GM12878 (cell line): ENCODE measurements around the gene KLHL18. TPM values are rescaled to one million over a fixed set of nuclear protein-coding genes. Genes with fewer than 3 reads are reported as not detected.
A peak's percentile ranks its signal among the peaks of the same experiment; 100 is the strongest.

Experiments used
- ATAC-seq: fragments of 200-7000 bp; cut with Tn5 transposase; 3 replicates; pipeline ENCODE4 v1.9.1; 2020; ENCODE audit warnings: mild to moderate bottlenecking, moderate library complexity
- BruUV-seq: library from RNA; stranded (reverse); fragments of 400-500 nt; replicated peaks from 2 replicates; lab custom pipeline; 2021; lab: Mats Ljungman, UMichigan
- CTCF ChIA-PET: fragments of 300-600 bp; sonication (Branson Sonifier 250); formaldehyde crosslinking; extraction: SDS; loops from one replicate; lab custom pipeline; 2021; ENCODE audit warnings: inconsistent platforms; lab: Yijun Ruan, JAX
- POLR2A ChIA-PET: fragments of 350-600 bp; formaldehyde crosslinking; extraction: SDS; loops from one replicate; lab custom pipeline; 2021; ENCODE audit warnings: inconsistent platforms; lab: Charles Lee
- RAD21 ChIA-PET: fragments of 300-600 bp; sonication (Branson Sonifier 250); formaldehyde crosslinking; loops from one replicate; lab custom pipeline; 2023; ENCODE audit warnings: antibody characterized with exemption; ENCODE audit not compliant: unreplicated experiment; lab: Charles Lee
- SMC1A ChIA-PET: fragments of 300-600 bp; sonication (Branson Sonifier 250); formaldehyde crosslinking; loops from one replicate; lab custom pipeline; 2023; ENCODE audit not compliant: unreplicated experiment, uncharacterized antibody; lab: Charles Lee
- DNase-seq: peaks from one replicate; pipeline ENCODE4 v3.0.0-alpha.2; 2011; ENCODE audit warnings: low read depth, low spot score
- FAIRE-seq: peaks from 3 replicates; lab custom pipeline; 2011; peaks lifted over from hg19 to GRCh38; lab: Jason Lieb, UNC
- H2AFZ ChIP-seq: 2 replicates; pipeline ENCODE4 v1.6.0; 2011; ENCODE audit warnings: low read depth, low read length, control low read depth; ENCODE audit not compliant: control insufficient read depth
- H3K27ac ChIP-seq: 2 replicates; pipeline ENCODE4 v1.5.1; 2011; ENCODE audit warnings: control low read depth; ENCODE audit not compliant: control insufficient read depth, insufficient read depth
- H3K27me3 ChIP-seq, 2 experiments: replicated peaks in 1 of 2; 2 replicates each; pipeline versions ENCODE4 v1.6.0 to v1.6.1; 2011; ENCODE audit warnings: low read length in 1 of 2; ENCODE audit not compliant: control insufficient read depth in 2 of 2, insufficient read depth in 2 of 2
- H3K36me3 ChIP-seq, 2 experiments: 2 replicates each; pipeline ENCODE4 v1.5.1; 2011; ENCODE audit warnings: low read length in 1 of 2; ENCODE audit not compliant: control insufficient read depth in 2 of 2, insufficient read depth in 2 of 2
- H3K4me1 ChIP-seq: 2 replicates; pipeline ENCODE4 v1.6.1; 2011; ENCODE audit warnings: mild to moderate bottlenecking, low read length, moderate library complexity, mixed read lengths; ENCODE audit not compliant: control insufficient read depth, insufficient read depth
- H3K4me2 ChIP-seq: 2 replicates; pipeline ENCODE4 v1.6.0; 2011; ENCODE audit warnings: control low read depth; ENCODE audit not compliant: control insufficient read depth, insufficient read depth
- H3K4me3 ChIP-seq: fragments of 200-600 bp; sonication (generic); 2 replicates; pipeline ENCODE4 v1.5.1; 2016
- H3K79me2 ChIP-seq: 2 replicates; pipeline ENCODE4 v1.6.0; 2011; ENCODE audit warnings: low read length; ENCODE audit not compliant: control insufficient read depth, insufficient read depth
- H3K9ac ChIP-seq: 2 replicates; pipeline ENCODE4 v1.8.0; 2011; ENCODE audit warnings: low read length, control low read depth, mixed read lengths; ENCODE audit not compliant: control insufficient read depth, insufficient read depth
- H3K9me3 ChIP-seq: replicated peaks from 3 replicates; pipeline ENCODE4 v1.5.1; 2011; ENCODE audit warnings: mild to moderate bottlenecking, low read length; ENCODE audit not compliant: control insufficient read depth, insufficient read depth
- H4K20me1 ChIP-seq: 2 replicates; pipeline ENCODE4 v1.6.0; 2011; ENCODE audit not compliant: control insufficient read depth, insufficient read depth
- CBX5 ChIP-seq: sonication (generic); IDR thresholded peaks from 2 replicates; pipeline ENCODE4 v1.6.1; 2016; ENCODE audit warnings: low read depth, moderate library complexity, mild to moderate bottlenecking, inconsistent platforms
- CTCF ChIP-seq, 3 experiments: IDR thresholded peaks in 2 of 3; conservative IDR thresholded peaks in 1 of 3; 2 replicates each; pipeline ENCODE4 v1.5.1; 2011; ENCODE audit warnings: low read depth in 3 of 3, low read length in 3 of 3, mild to moderate bottlenecking in 3 of 3, control low read depth in 2 of 3, moderate library complexity in 2 of 3, inconsistent platforms in 1 of 3, mixed read lengths in 1 of 3; ENCODE audit not compliant: control insufficient read depth in 2 of 3, insufficient read depth in 1 of 3; ENCODE audit errors: extremely low read depth in 1 of 3
- EGR1 ChIP-seq, 2 experiments: IDR thresholded peaks; 1 replicate in 1 of 2; 2 replicates in 1 of 2; pipeline ENCODE4 v1.6.1; 2011 to 2012; ENCODE audit warnings: low read depth in 2 of 2, low read length in 2 of 2, borderline replicate concordance in 1 of 2, mild to moderate bottlenecking in 1 of 2, moderate library complexity in 1 of 2
- EP300 ChIP-seq, 2 experiments: fragments of 150-350 bp in 1 of 2; IDR thresholded peaks; 2 replicates each; pipeline ENCODE4 v1.6.1; 2011 to 2012; ENCODE audit warnings: low read depth in 2 of 2, low read length in 2 of 2, borderline replicate concordance in 1 of 2, improper control_type of control experiment in 1 of 2, inconsistent platforms in 1 of 2; ENCODE audit not compliant: control insufficient read depth in 1 of 2
- ESRRA ChIP-seq: IDR thresholded peaks from 2 replicates; pipeline ENCODE4 v1.6.1; 2012; ENCODE audit warnings: mild to moderate bottlenecking, low read length, improper control_type of control experiment
- FOXK2 ChIP-seq: fragments of 450-650 bp; IDR thresholded peaks from 2 replicates; pipeline ENCODE4 v1.6.1; 2017; ENCODE audit warnings: mild to moderate bottlenecking, moderate library complexity
- MYB ChIP-seq: fragments of 150-350 bp; IDR thresholded peaks from 2 replicates; pipeline ENCODE4 v1.6.1; 2014; ENCODE audit warnings: mild to moderate bottlenecking, low read depth, low read length, borderline replicate concordance
- POU2F2 ChIP-seq: IDR thresholded peaks from 3 replicates; pipeline ENCODE4 v1.6.1; 2011; ENCODE audit warnings: low read depth, mild to moderate bottlenecking, low read length, borderline replicate concordance
- REST ChIP-seq: IDR thresholded peaks from 2 replicates; pipeline ENCODE4 v1.6.1; 2012; ENCODE audit warnings: mild to moderate bottlenecking, low read depth, low read length
- SIX5 ChIP-seq: IDR thresholded peaks from 2 replicates; pipeline ENCODE4 v1.6.1; 2011; ENCODE audit warnings: mild to moderate bottlenecking, low read depth, low read length, moderate library complexity; ENCODE audit not compliant: severe bottlenecking
- SMC3 ChIP-seq: IDR thresholded peaks from 2 replicates; pipeline ENCODE4 v1.6.1; 2011; ENCODE audit warnings: low read length, improper control_type of control experiment, borderline replicate concordance
- SP1 ChIP-seq: IDR thresholded peaks from one replicate; pipeline ENCODE4 v1.6.1; 2011; ENCODE audit warnings: low read depth, low read length
- ZNF687 ChIP-seq: fragments of 450-650 bp; IDR thresholded peaks from 2 replicates; pipeline ENCODE4 v1.6.1; 2017; ENCODE audit warnings: mild to moderate bottlenecking, moderate library complexity
- WGBS: methylation state at CpG from one replicate; pipeline ENCODE4 v1.1.6; 2016; ENCODE audit warnings: low lambda C conversion rate; ENCODE audit not compliant: insufficient replicate concordance, insufficient coverage; ENCODE audit errors: missing lambda C conversion rate; 5-methylcytosine and 5-hydroxymethylcytosine counted together
- in situ Hi-C: fragments of 300-500 bp; cut with MboI; formaldehyde crosslinking; loops from 9 replicates; pipeline ENCODE4 v1.14.3; 2018; ENCODE audit warnings: mixed read lengths
- intact Hi-C: fragments of 100-400 bp; cut with micrococcal nuclease; formaldehyde crosslinking; loops from one replicate; pipeline ENCODE4 v1.14.2; 2022; ENCODE audit not compliant: unreplicated experiment
- polyA plus RNA-seq, 11 experiments: library from polyadenylated mRNA; depleted of rRNA in 4 of 11; unstranded in 6 of 11; stranded (reverse) in 5 of 11; fragments of >200 nt; fragmentation: Nextera tagmentation in 4 of 11; fragmentation: Illumina TruSeq in 1 of 11; extraction: Ambion mirVana in 4 of 11; extraction: Trizol in 1 of 11; gene quantifications; 1 replicate in 1 of 11; 2 replicates in 10 of 11; pipeline versions ENCODE4 v1.2.1 to v1.2.3, GENCODE V29; 2011 to 2016; ENCODE audit warnings: inconsistent platforms in 2 of 11, missing spikeins in 2 of 11, low read depth in 1 of 11
- total RNA-seq, 4 experiments: library from RNA; depleted of rRNA in 3 of 4; stranded (reverse); fragments of >200 nt in 3 of 4; fragmentation: Illumina TruSeq in 1 of 4; extraction: Trizol in 1 of 4; gene quantifications; 2 replicates each; pipeline versions ENCODE4 v1.2.1 to v1.2.3, GENCODE V29; 2013 to 2021

The KLHL18 gene
- total and polyA plus RNA-seq, 10 of the 15 experiments (the other 5 are each of a cell fraction or from before 2014, with no cell fraction given) = 24.0 to 69.8 (median 51.7) TPM

GRCh38 chr3:47274652-47275051 lies 8.1 kb upstream of the KLHL18 start:
- POLR2A ChIA-PET = interaction anchor here (0.6 to 0.9 kb wide), 2 partner anchors 38 to 127 kb away, joined by 4 to 6 read pairs; no protein-coding TSS in a partner anchor
- SMC1A ChIA-PET = interaction anchor here (1.0 to 2.7 kb wide), 4 partner anchors 17 to 110 kb away, joined by 3 to 10 read pairs (median 6); no protein-coding TSS in a partner anchor
- intact Hi-C loops = no loop called here
- H3K4me3 ChIP-seq = no peak overlapping the region
- 73% methylated on average over 2 of the region's 2 CpGs for WGBS
- no peak overlapping the region for H2AFZ ChIP-seq
- no peaks in the 10 kb centered on the region for H3K27me3 ChIP-seq
- RAD21 ChIA-PET = interaction anchor here (1.3 kb wide), 1 partner anchor 50 kb away, joined by 5 read pairs; no protein-coding TSS in a partner anchor
- H3K4me1 ChIP-seq = no peaks in the 10 kb centered on the region
- H4K20me1 ChIP-seq = no peaks in the 10 kb centered on the region
- no peaks in the 10 kb centered on the region for H3K9me3 ChIP-seq
- H3K4me2 ChIP-seq = no peak overlapping the region
- CTCF ChIA-PET = interaction anchor here (0.7 to 3.0 kb wide), 4 partner anchors 19 to 50 kb away, joined by 3 to 15 read pairs (median 6); no protein-coding TSS in a partner anchor
- no peaks in the 10 kb centered on the region for H3K79me2 ChIP-seq
- DNase-seq (no peak), ATAC-seq (no peak), FAIRE-seq (no peak)
- no peak overlapping the region for H3K27ac ChIP-seq
- BruUV-seq = no TSS peak
- in situ Hi-C loops = no loop called here
- no peaks in the 10 kb centered on the region for H3K36me3 ChIP-seq
- H3K9ac ChIP-seq = no peak overlapping the region
- TF ChIP-seq SMC3 (peak; percentile 14; the same call in 1 of the 2 replicates), SP1 (no peak), REST (no peak), FOXK2 (no peak), ESRRA (no peak), CBX5 (no peak), EGR1 (IDR thresholded peaks at IDR 0.05; ENCODE audit: borderline replicate concordance in 1 of 2, low read depth in 2 of 2, low read length in 2 of 2) (no peak), MYB (no peak), EP300 (IDR thresholded peaks at IDR 0.05; ENCODE audit: borderline replicate concordance in 1 of 2, control insufficient read depth in 1 of 2, low read depth in 2 of 2, low read length in 2 of 2) (no peak), SIX5 (no peak), POU2F2 (no peak), ZNF687 (no peak), CTCF (IDR thresholded peaks at IDR 0.05 in 2 of 3, conservative IDR thresholded peaks at IDR 0.05 in 1 of 3; ENCODE audit: control insufficient read depth in 2 of 3, extremely low read depth in 1 of 3, insufficient read depth in 1 of 3, low read depth in 3 of 3, low read length in 3 of 3) (0 out of 6 replicates have a peak, but pooled peaks of 1 of the 3 experiments have one; percentile 7)
